Activated B cell treated with CpG ODN at 0.5 μM for 24 hours (primary cell): ENCODE results near the gene PTMA. TPM values are rescaled to one million over a fixed set of nuclear protein-coding genes. Genes with fewer than 3 reads are reported as not detected.
"Not testable (repeated sequence)": the region's sequence is repeated elsewhere in the genome, so short reads cannot be mapped to it uniquely, and the experiment has no call there.

Source experiments
- ATAC-seq: fragments of 200-7000 bp; cut with Tn5 transposase; one replicate; pipeline ENCODE4 v1.10.0; 2021; ENCODE audit warnings: low read depth, mild to moderate bottlenecking, moderate library complexity
- CTCF ChIA-PET: fragments of 350-600 bp; sonication (Branson Sonifier 250); formaldehyde crosslinking; loops from one replicate; lab custom pipeline; 2021; ENCODE audit warnings: antibody characterized with exemption; lab: Charles Lee
- POLR2A ChIA-PET: fragments of 350-600 bp; sonication (Branson Sonifier 250); formaldehyde crosslinking; loops from one replicate; lab custom pipeline; 2021; ENCODE audit warnings: antibody characterized with exemption; lab: Charles Lee
- DNase-seq: peaks from one replicate; pipeline ENCODE4 v3.0.0; 2022
- H3K27ac Mint-ChIP-seq: one replicate; pipeline ENCODE4 v1.8.0; 2020; ENCODE audit warnings: mixed read lengths
- H3K27me3 Mint-ChIP-seq: one replicate; pipeline ENCODE4 v1.8.0; 2021; ENCODE audit warnings: mixed read lengths
- H3K36me3 Mint-ChIP-seq: one replicate; pipeline ENCODE4 v1.8.0; 2021; ENCODE audit warnings: low read depth, mixed read lengths
- H3K4me1 Mint-ChIP-seq: one replicate; pipeline ENCODE4 v1.8.0; 2021; ENCODE audit warnings: mixed read lengths
- H3K4me3 Mint-ChIP-seq: one replicate; pipeline ENCODE4 v1.8.0; 2020; ENCODE audit warnings: mild to moderate bottlenecking, mixed read lengths
- H3K9me3 Mint-ChIP-seq: one replicate; pipeline ENCODE4 v1.8.0; 2020; ENCODE audit warnings: mixed read lengths
- CTCF ChIP-seq: fragments of 200-600 bp; IDR thresholded peaks from one replicate; pipeline ENCODE4 v1.8.0; 2022; ENCODE audit warnings: antibody characterized with exemption, mild to moderate bottlenecking
- intact Hi-C: fragments of 100-400 bp; cut with micrococcal nuclease; formaldehyde crosslinking; loops from one replicate; pipeline ENCODE4 v1.15.1; 2024
- total RNA-seq: library from RNA; stranded (reverse); gene quantifications from 2 replicates; pipeline ENCODE4 v1.2.3, GENCODE V29; 2022

Gene PTMA
- total RNA-seq, result 1,531 and 1,680 TPM in 2 replicates

GRCh38 chr2:231707927-231708772, at the start of gene PTMA:
Gene PTMA (plus strand): TSS chr2:231708525. CDS start chr2:231708707, 182 bp downstream.
- H3K4me3 Mint-ChIP-seq, result peak within 1 kb of the TSS; percentile 98
- ChIA-PET CTCF (interaction anchor here (1.3 to 4.6 kb wide), 7 partner anchors 22 to 95 kb away, joined by 3 to 28 read pairs (median 20); no protein-coding TSS in a partner anchor), POLR2A (interaction anchor here (0.6 to 12.2 kb wide), 25 partner anchors 8 to 843 kb away, joined by 3 to 717 read pairs (median 5); partner anchors contain the start of genes COPS7B, NCL and PDE6D)
- TF ChIP-seq CTCF, result no peak
- H3K27ac Mint-ChIP-seq, result peak within 1 kb of the TSS; percentile 100
- ATAC-seq, result peak; percentile 64
- DNase-seq, result peak; percentile 99
- H3K9me3 Mint-ChIP-seq, result no peaks in the 10 kb centered on the region
- peaks cover 44% of the 10 kb centered on the region for H3K4me1 Mint-ChIP-seq
- peaks cover 41% of the 10 kb centered on the region for H3K36me3 Mint-ChIP-seq
- intact Hi-C loops, result loop anchor here (1.0 to 2.0 kb wide), 10 partner anchors 9 to 313 kb away; partner anchors contain the start of genes B3GNT7, NCL and PDE6D
- H3K27me3 Mint-ChIP-seq, result no peaks in the 10 kb centered on the region

DNA sequence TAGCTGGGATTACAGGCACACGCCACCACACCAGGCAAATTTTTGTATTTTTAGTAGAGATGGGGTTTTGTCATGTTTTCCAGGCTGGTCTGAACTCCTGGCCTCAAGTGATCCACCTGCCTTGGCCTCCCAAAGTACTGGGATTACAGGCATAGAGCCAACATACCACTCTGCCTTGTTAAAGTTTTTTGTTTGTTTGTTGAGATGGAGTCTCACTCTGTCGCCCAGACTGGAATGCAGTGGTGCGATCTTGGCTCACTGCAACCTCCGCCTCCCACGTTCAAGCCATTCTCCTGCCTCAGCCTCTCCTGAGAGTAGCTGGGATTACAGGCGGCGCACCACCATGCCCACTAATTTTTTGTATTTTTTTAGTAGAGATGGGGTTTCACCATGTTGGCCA, 48.3 kb upstream of the PTMA start:
- DNase-seq, H3K36me3 Mint-ChIP-seq, ATAC-seq, H3K4me3 Mint-ChIP-seq, H3K27me3 Mint-ChIP-seq, H3K9me3 Mint-ChIP-seq, intact Hi-C loops, H3K27ac Mint-ChIP-seq: not testable (repeated sequence)
- POLR2A ChIA-PET, result interaction anchor here (1.4 to 22.2 kb wide), 4 partner anchors 10 to 52 kb away, joined by 3 to 1242 read pairs (median 413); partner anchors contain the start of gene PTMA
- peaks cover 46% of the 10 kb centered on the region for H3K4me1 Mint-ChIP-seq
- CTCF ChIA-PET, result interaction anchor here (1.4 to 3.1 kb wide), 4 partner anchors 13 to 54 kb away, joined by 5 to 12 read pairs (median 6); no protein-coding TSS in a partner anchor

GRCh38 chr2:231660860-231661259, 47.5 kb upstream of the PTMA start:
- H3K36me3 Mint-ChIP-seq, result no peaks in the 10 kb centered on the region
- POLR2A ChIA-PET, result interaction anchor here (1.4 to 22.2 kb wide), 5 partner anchors 8 to 51 kb away, joined by 3 to 1242 read pairs (median 298); partner anchors contain the start of gene PTMA

GRCh38 chr2:231661422-231662027, 46.8 kb upstream of the PTMA start:
- H3K27ac Mint-ChIP-seq, result peak overlapping the region; percentile 92
- no peaks in the 10 kb centered on the region for H3K27me3 Mint-ChIP-seq
- ChIA-PET CTCF (interaction anchor here (1.5 to 3.1 kb wide), 5 partner anchors 11 to 53 kb away, joined by 5 to 12 read pairs (median 8); no protein-coding TSS in a partner anchor), POLR2A (interaction anchor here (0.6 to 22.2 kb wide), 9 partner anchors 9 to 198 kb away, joined by 3 to 1242 read pairs (median 5); partner anchors contain the start of gene PTMA)
- peaks cover 60% of the 10 kb centered on the region for H3K4me1 Mint-ChIP-seq
- peak overlapping the region; percentile 74 for H3K4me3 Mint-ChIP-seq
- H3K9me3 Mint-ChIP-seq, result no peaks in the 10 kb centered on the region
- no peak for TF ChIP-seq CTCF
- no peaks in the 10 kb centered on the region for H3K36me3 Mint-ChIP-seq
- ATAC-seq (no peak), DNase-seq (no peak)
- intact Hi-C loops, result loop anchor here (1.0 kb wide), 5 partner anchors 11 to 197 kb away; partner anchors contain the start of genes NCL and PTMA

More at GRCh38 chr2:231660860-231661259, 47.5 kb upstream of the PTMA start:
- H3K4me1 Mint-ChIP-seq, result peaks cover 54% of the 10 kb centered on the region
- H3K27me3 Mint-ChIP-seq, result no peaks in the 10 kb centered on the region
- no peak for DNase-seq
- H3K4me3 Mint-ChIP-seq, result no peak overlapping the region
- no peak for ATAC-seq
- intact Hi-C loops, result no loop called here
- peak overlapping the region; percentile 92 for H3K27ac Mint-ChIP-seq
- no peaks in the 10 kb centered on the region for H3K9me3 Mint-ChIP-seq
- TF ChIP-seq CTCF, result no peak
- CTCF ChIA-PET, result interaction anchor here (1.5 to 3.1 kb wide), 4 partner anchors 15 to 53 kb away, joined by 5 to 12 read pairs (median 8); no protein-coding TSS in a partner anchor
